Uterus (tissue), 4 donors: ENCODE results near the gene INTS11. TPM values are rescaled to one million over a fixed set of nuclear protein-coding genes. Genes with fewer than 3 reads are reported as not detected.
"Not testable (repeated sequence)": the region's sequence is repeated elsewhere in the genome, so short reads cannot be mapped to it uniquely, and the experiment has no call there.

ENCODE experiments used
- DNase-seq, 2 donors: peaks; one replicate each; pipeline ENCODE4 v3.0.0-alpha.2; 2019 to 2020
- H3K27ac ChIP-seq, 2 donors: fragments of 200-600 bp; sonication (generic); 1 replicate in 1 of 2; 2 replicates in 1 of 2; pipeline ENCODE4 v1.5.1; 2016 to 2018
- H3K27me3 ChIP-seq, 2 donors: fragments of 200-600 bp; sonication (generic); one replicate each; pipeline ENCODE4 v1.5.1; 2018 to 2019; ENCODE audit warnings: control low read depth in 1 of 2
- H3K36me3 ChIP-seq, 2 donors: fragments of 200-600 bp; sonication (generic); one replicate each; pipeline ENCODE4 v1.5.1; 2019; ENCODE audit warnings: control low read depth in 1 of 2
- H3K4me1 ChIP-seq, 2 donors: fragments of 200-600 bp; sonication (generic); one replicate each; pipeline ENCODE4 v1.5.1; 2018 to 2019; ENCODE audit warnings: control low read depth in 1 of 2
- H3K4me3 ChIP-seq, 2 donors: fragments of 200-600 bp; sonication (generic); 1 replicate in 1 of 2; 2 replicates in 1 of 2; pipeline ENCODE4 v1.5.1; 2018 to 2019; ENCODE audit warnings: mild to moderate bottlenecking in 1 of 2
- H3K9me3 ChIP-seq, 2 donors: fragments of 200-600 bp; sonication (generic); one replicate each; pipeline ENCODE4 v1.5.1; 2019; ENCODE audit warnings: control low read depth in 1 of 2
- POLR2A ChIP-seq, 2 donors: fragments of 450-650 bp; IDR thresholded peaks; one replicate each; pipeline ENCODE4 v1.6.1; 2016; ENCODE audit warnings: antibody characterized with exemption in 2 of 2, mild to moderate bottlenecking in 1 of 2, moderate library complexity in 1 of 2
- intact Hi-C: fragments of 100-400 bp; cut with DNase I; formaldehyde crosslinking; loops from one replicate; pipeline ENCODE4 v1.15.1; 2023; ENCODE audit warnings: low total_unique reads
- total RNA-seq, 4 donors: library from RNA; depleted of rRNA in 3 of 4; stranded (reverse); fragments of >200 nt in 3 of 4; gene quantifications; one replicate each; pipeline versions ENCODE4 v1.1.0 to v1.2.4, GENCODE V29; 2014 to 2023
- TF ChIP-seq, protein P1 (sequence below), 4 experiments: fragments of 200-600 bp in 2 of 4; fragments of 450-650 bp in 2 of 4; sonication (generic) in 2 of 4; IDR thresholded peaks; one replicate each; pipeline ENCODE4 v1.5.1; 2016 to 2019; ENCODE audit warnings: antibody characterized with exemption in 4 of 4, mild to moderate bottlenecking in 2 of 4, moderate library complexity in 1 of 4
- donor health status: DM: yes; HTN: yes; CAD: no.

INTS11 gene
- total RNA-seq, 4 donors from 2014 or later = 45.6 to 277 (median 130) TPM

DNA sequence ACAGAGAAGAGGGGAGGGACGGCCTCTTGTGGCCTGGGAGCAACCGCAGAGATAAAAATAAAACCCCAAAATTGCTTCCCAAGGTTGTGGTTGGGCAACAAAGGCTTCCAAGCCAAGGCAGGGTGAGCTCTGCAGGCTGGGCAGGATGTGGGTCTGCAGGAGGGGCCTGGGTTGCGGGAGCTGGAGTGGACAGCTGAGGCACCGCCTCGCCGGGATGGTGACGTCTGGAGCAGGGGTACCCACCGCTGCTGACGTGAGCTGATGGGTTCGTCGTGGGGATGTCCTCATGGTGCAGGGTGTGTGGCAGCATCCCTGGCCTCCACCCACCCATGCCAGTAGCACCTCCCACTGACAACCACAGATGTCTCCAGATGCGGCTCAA lies 46.9 kb upstream of the INTS11 start:
- no peaks in the 10 kb centered on the region for H3K27me3 ChIP-seq

GRCh38 chr1:1370771-1371300 lies 46.4 kb upstream of the INTS11 start:
- Histone ChIP-seq H3K4me3 (no peak overlapping the region), H3K9me3 (no peaks in the 10 kb centered on the region), H3K27ac (no peak overlapping the region), H3K4me1 (peaks cover 0 to 17% of the 10 kb centered on the region in 2 donors), H3K36me3 (no peaks in the 10 kb centered on the region), H3K27me3 (no peaks in the 10 kb centered on the region)
- intact Hi-C loops = no loop called here
- TF ChIP-seq, protein P1, sequence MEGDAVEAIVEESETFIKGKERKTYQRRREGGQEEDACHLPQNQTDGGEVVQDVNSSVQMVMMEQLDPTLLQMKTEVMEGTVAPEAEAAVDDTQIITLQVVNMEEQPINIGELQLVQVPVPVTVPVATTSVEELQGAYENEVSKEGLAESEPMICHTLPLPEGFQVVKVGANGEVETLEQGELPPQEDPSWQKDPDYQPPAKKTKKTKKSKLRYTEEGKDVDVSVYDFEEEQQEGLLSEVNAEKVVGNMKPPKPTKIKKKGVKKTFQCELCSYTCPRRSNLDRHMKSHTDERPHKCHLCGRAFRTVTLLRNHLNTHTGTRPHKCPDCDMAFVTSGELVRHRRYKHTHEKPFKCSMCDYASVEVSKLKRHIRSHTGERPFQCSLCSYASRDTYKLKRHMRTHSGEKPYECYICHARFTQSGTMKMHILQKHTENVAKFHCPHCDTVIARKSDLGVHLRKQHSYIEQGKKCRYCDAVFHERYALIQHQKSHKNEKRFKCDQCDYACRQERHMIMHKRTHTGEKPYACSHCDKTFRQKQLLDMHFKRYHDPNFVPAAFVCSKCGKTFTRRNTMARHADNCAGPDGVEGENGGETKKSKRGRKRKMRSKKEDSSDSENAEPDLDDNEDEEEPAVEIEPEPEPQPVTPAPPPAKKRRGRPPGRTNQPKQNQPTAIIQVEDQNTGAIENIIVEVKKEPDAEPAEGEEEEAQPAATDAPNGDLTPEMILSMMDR (IDR thresholded peaks at IDR 0.05) = no peak
- no peak for TF ChIP-seq POLR2A (IDR thresholded peaks at IDR 0.05)
- no peak for DNase-seq

More for the DNA sequence above, 46.9 kb upstream of the INTS11 start:
- Histone ChIP-seq H3K4me3 (no peak overlapping the region), H3K9me3 (no peaks in the 10 kb centered on the region), H3K36me3 (no peaks in the 10 kb centered on the region), H3K27ac (peak overlapping the region in 1 of 2 donors; percentile 58), H3K4me1 (peaks cover 0 to 17% of the 10 kb centered on the region in 2 donors)
- no peak for DNase-seq
- intact Hi-C loops = no loop called here
- TF ChIP-seq POLR2A (IDR thresholded peaks at IDR 0.05) = no peak

DNA sequence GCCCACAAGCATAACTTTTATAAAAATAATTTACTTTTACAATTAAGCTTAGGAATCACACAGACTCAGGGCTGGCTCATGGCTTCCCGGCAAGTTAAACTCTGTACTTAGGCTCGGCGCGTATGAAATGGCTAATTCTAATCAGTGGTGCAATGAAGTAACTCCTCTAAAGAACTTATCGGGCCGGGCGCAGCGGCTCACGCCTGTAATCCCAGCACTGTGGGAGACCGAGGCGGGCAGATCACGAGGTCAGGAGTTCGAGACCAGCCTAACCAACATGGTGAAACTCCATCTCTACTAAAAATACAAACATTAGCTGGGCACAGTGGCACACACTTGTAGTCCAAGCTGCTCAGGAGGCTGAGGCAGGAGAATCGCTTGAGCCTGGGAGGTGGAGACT lies 45.6 kb upstream of the INTS11 start:
- intact Hi-C loops, DNase-seq, H3K27ac ChIP-seq, H3K27me3 ChIP-seq, H3K9me3 ChIP-seq, H3K4me3 ChIP-seq, H3K36me3 ChIP-seq: not testable (repeated sequence)
- H3K4me1 ChIP-seq = peaks cover 0 to 17% of the 10 kb centered on the region in 2 donors

DNA sequence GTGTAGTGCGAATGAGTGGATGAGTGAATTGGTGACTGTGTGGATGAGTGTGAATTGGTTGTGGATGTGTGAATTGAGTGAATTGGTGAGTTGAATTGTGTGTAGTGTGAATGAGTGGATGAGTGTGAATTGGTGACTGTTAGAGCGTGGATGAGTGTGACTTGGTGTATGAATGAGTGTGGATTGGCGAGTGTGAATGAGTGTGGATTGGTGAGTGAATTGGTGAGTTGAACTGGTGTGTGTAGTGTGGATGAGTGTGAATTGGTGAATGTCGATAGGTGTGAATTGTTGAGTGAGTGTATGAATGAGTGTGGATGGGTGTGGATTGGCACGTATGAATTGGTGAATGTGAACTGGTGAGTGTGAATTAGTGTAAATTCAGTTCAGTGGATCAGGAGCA lies 42.9 kb upstream of the INTS11 start:
- Histone ChIP-seq H3K4me3 (no peak overlapping the region), H3K27ac (no peak overlapping the region), H3K27me3 (no peaks in the 10 kb centered on the region), H3K36me3 (no peaks in the 10 kb centered on the region), H3K9me3 (no peaks in the 10 kb centered on the region), H3K4me1 (peaks cover 0 to 6% of the 10 kb centered on the region in 2 donors)
- TF ChIP-seq, protein P1 (IDR thresholded peaks at IDR 0.05) = no peak
- TF ChIP-seq POLR2A (IDR thresholded peaks at IDR 0.05) = no peak
- no peak for DNase-seq
- intact Hi-C loops = no loop called here

DNA sequence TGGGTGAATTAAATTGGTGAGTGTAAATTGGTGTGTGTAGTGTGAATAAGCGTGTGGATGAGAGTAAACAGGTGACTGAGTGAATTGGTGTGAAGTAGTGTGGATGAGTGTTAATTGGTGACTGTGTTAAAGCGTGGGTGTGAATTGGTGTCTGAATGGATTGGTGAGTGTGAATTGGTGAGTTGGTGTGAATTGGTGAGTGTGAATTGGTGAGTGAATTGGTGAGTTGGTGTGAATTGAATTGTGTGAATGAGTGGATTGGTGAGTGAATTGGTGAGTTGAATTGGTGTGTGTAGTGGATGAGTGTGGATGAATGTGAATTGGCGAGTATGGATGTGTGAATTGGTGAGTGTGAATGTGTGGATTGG lies 42.2 kb upstream of the INTS11 start:
- no peak for DNase-seq
- Histone ChIP-seq H3K36me3 (no peaks in the 10 kb centered on the region), H3K9me3 (no peaks in the 10 kb centered on the region), H3K4me1 (peaks cover 0 to 3% of the 10 kb centered on the region in 2 donors), H3K4me3 (no peak overlapping the region), H3K27me3 (no peaks in the 10 kb centered on the region), H3K27ac (no peak overlapping the region)
- TF ChIP-seq POLR2A (IDR thresholded peaks at IDR 0.05) = no peak
- TF ChIP-seq, protein P1 (IDR thresholded peaks at IDR 0.05) = no peak
- intact Hi-C loops = no loop called here

GRCh38 chr1:1365875-1366698 lies 41.6 kb upstream of the INTS11 start:
- Histone ChIP-seq H3K27ac (no peak overlapping the region), H3K4me1 (no peaks in the 10 kb centered on the region), H3K9me3 (no peaks in the 10 kb centered on the region), H3K4me3 (no peak overlapping the region), H3K27me3 (no peaks in the 10 kb centered on the region), H3K36me3 (no peaks in the 10 kb centered on the region)
- DNase-seq = no peak
- TF ChIP-seq POLR2A (IDR thresholded peaks at IDR 0.05) = no peak
- TF ChIP-seq, protein P1 (IDR thresholded peaks at IDR 0.05) = no peak
- intact Hi-C loops = no loop called here
